GM21367 (cell line): Measurements from ENCODE around the gene LMAN1L.

Source experiments
- ATAC-seq: cut with Tn5 transposase; IDR thresholded peaks from one replicate; pipeline ENCODE4 v1.9.1; 2021; ENCODE audit not compliant: unreplicated experiment

Gene LMAN1L

DNA sequence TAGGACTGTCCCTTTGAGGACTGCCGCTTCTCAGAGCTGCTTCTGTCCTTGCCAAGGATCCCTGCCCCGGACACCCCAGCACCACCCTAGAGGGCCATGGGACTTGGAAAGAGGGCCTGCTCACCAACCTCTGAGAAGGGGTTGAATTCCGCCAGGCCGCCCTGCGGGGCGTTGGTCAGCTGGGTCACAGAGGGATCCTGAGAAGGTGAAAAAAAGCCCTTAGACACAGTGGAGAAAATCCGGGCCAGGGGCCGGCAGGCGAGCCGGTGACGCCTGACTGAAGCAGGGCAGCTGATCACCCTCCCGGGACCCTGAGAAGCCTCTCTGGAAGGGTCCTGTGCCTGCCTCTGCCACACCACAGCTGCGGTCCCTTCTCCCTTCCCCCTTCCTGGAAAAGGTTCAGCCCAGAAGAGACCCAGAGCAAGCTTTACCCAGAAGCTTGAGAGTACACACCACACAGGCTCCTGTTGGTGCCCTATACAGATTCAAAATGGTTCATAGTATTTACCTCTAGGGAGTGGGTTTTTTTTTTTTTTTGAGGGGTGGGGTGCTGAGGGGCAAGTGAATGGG lies 41.9 kb downstream of the LMAN1L start:
- ATAC-seq = no peak

- no peak for ATAC-seq
Measured at GRCh38 chr15:74855857-74856256, 43.2 kb downstream of the LMAN1L start.

GRCh38 chr15:74856537-74856936 lies 43.9 kb downstream of the LMAN1L start:
- no peak for ATAC-seq

- peak; percentile 62 for ATAC-seq
Measured at GRCh38 chr15:74857082-74857655, 44.5 kb downstream of the LMAN1L start.

DNA sequence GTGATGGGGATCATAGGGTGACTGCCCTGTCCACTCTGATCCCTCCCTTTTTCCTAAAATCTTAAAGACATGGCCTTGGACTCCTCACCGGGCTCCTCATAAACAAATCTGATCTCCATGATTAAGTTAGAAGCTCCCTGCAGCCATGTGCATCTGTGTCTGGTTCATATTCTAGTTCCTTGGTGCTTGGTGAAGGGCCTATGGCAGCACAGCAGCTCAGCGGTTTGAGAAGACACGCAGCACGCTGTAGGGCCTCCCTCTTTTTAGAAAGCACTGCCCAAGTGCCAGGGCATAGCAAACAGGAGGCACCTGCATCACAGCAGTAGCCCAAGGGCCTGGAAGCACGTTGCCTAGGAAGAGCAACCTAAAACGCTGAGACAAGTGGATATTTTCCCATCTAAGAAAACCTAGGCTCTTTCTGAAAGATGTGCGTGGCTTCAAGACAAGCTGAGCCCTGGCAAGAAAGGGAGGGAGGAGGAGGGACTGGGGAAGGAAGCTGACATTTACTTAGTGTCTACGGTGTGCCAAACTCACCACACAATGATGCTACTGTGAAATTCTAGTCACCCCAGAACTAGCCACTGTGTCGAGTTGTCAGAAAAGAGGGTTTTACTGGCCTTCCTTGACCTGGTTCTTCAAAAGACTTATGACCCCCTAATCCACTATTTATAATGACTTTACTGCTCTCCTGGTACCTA lies 45.2 kb downstream of the LMAN1L start:
- ATAC-seq = peak; percentile 13

- ATAC-seq = no peak
Measured at GRCh38 chr15:74858369-74858740, 45.7 kb downstream of the LMAN1L start.

GRCh38 chr15:74863239-74864056 lies 50.8 kb downstream of the LMAN1L start:
- no peak for ATAC-seq

- ATAC-seq = no peak
Measured at GRCh38 chr15:74864296-74864695, 51.7 kb downstream of the LMAN1L start.

DNA sequence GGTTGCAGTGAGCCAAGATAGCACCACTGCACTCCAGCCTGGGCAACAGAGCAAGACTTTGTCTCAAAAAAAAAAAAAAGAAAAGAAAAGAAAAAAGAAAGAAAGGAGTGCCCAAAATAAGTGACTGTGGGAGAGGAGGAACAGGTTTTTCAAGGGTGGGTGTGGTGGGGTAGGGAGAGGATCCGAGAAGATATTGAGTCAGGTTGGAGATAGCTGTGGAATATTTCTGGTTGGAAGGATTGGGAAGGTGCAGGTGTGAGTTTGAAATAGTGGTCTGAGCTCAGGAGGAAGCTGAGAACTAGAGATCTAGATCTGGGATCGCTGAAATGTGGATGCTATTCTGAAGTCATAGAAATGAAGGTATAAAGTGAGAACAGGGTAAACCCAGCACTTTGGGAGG lies 52.7 kb downstream of the LMAN1L start:
- ATAC-seq = no peak

- ATAC-seq = no peak
Measured at GRCh38 chr15:74866090-74866489, 53.5 kb downstream of the LMAN1L start.

DNA sequence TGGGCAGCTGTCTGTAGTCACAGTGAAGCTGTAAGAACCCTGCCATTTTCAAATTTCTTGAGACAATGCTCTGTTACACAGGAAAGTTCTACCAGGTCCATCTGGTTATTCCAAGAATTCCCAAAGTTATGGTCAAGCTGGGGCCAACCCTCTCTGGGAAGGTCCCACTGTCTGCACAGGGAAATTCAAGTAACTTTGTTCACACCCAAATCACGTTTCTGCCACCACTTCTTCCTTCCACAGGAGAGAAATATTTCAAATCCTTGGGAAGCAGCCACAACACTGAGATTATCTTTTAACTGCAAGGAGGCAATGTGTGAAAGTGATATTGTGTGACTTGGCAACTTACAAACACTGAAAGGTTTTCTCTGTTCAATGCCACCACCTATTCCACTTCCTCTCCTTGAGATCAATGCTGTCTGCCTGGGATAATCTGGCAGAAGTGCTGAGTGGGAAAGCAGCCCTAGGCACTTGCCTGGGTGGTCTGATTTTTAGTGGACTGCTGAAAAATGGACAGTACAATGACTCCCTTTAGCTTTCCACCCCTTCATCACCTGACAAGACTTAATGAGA lies 54.9 kb downstream of the LMAN1L start:
- no peak for ATAC-seq

GRCh38 chr15:74868059-74868458 lies 55.4 kb downstream of the LMAN1L start:
- no peak for ATAC-seq

- ATAC-seq = no peak
Measured at GRCh38 chr15:74869372-74869725, 56.7 kb downstream of the LMAN1L start.

- ATAC-seq = peak; percentile 35
Measured at GRCh38 chr15:74869726-74870407, 57.2 kb downstream of the LMAN1L start.

DNA sequence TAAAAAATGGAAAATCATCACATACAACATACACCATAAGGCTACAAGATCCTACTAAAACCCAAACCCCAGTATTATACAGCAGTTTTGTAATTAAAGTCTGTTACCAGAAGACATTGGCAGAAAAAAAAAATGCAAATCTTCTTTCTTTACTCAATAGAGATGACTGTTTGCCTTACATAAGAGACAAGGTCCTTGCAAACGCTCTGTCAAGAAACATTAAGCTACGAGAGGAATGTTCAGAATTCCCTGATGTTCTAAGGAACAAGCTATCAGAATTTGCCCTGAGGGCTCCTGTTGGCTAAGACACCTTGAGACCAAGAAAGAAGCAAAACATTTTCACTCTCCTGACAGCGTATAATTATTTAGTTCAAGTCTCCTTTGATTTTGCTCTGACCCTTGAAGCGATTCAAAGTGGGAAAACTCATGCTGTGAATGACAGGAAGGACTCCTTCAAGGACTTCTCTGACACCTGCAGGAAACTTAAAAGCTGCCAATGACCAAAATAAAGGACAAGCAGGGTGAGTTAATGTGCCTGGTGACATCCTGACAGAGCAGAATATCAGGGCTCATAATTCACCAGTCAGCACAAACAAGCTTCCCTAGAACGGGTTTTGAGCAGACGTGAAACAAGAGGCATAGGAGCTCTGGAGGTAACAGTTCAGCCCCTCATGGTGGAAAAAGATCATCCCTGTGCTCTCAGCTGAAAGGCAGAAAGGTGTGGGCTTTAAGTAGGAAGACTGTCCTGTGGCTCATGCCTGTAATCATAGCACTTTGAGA lies 58.0 kb downstream of the LMAN1L start:
- no peak for ATAC-seq

GRCh38 chr15:74872702-74873035 lies 60.0 kb downstream of the LMAN1L start:
- no peak for ATAC-seq

DNA sequence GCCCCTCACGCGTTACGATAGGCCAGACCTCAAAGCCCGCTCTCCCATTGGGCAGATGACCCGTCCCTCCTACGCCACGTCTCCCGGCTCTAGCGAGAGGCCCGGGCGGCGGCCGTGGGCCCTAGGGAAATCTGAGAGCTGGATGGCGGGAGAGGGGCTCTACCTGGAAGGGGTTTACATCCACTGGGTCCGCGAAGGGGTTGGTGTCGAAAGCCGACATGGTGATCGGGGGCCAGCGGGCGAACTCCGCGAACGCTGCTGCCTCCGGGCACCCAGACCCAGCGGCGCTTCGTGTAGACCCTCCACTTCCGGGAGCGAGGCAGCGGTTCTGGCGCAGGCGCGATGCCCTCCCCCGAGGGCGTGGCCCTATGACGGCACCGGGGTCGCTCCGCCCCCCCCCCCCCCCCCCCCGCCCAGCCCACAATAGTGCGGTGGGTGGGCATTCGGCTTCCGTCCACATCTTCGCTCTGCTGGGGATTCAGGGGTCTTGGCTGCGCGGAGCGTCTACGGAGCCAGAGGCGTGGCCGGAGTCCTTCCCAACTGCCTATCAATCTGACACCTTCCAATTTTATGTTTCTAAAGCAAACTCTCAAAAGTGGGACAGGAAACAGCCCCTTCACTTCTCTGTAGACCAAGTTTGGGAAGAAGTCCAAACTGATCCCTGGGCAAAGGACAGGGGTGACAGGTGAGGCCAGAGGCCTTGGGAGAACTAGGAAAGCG lies 60.6 kb downstream of the LMAN1L start, which contains the start of gene SCAMP2:
TSS of gene SCAMP2 (minus strand) at position 330 of the 720 bp plus-strand sequence. CDS start at position 220, 110 bp downstream.
- peak; percentile 75 for ATAC-seq

- ATAC-seq = no peak
Measured at GRCh38 chr15:74873756-74874424, 61.3 kb downstream of the LMAN1L start.
